Cardiac fibroblast (primary cell): Measurements from ENCODE around the gene PPT2.
A peak's percentile ranks its signal among the peaks of the same experiment; 100 is the strongest.
"Not testable (repeated sequence)": the region's sequence is repeated elsewhere in the genome, so short reads cannot be mapped to it uniquely, and the experiment has no call there.

Source experiments
- DNase-seq, 2 donors: peaks; one replicate each; pipeline versions ENCODE4 v3.0.0 to v3.0.0-alpha.2; 2010; ENCODE audit warnings: low read depth in 2 of 2
- H3K4me3 ChIP-seq, 2 donors: replicated peaks in 1 of 2; 1 replicate in 1 of 2; 2 replicates in 1 of 2; pipeline ENCODE4 v1.5.1; 2011; ENCODE audit warnings: low read depth in 2 of 2, low read length in 2 of 2, mild to moderate bottlenecking in 2 of 2, moderate library complexity in 1 of 2
- TF ChIP-seq, protein P1 (sequence below): IDR thresholded peaks from one replicate; pipeline ENCODE4 v1.5.1; 2011; ENCODE audit warnings: low read depth, mild to moderate bottlenecking, low read length, inconsistent platforms

The PPT2 gene

DNA sequence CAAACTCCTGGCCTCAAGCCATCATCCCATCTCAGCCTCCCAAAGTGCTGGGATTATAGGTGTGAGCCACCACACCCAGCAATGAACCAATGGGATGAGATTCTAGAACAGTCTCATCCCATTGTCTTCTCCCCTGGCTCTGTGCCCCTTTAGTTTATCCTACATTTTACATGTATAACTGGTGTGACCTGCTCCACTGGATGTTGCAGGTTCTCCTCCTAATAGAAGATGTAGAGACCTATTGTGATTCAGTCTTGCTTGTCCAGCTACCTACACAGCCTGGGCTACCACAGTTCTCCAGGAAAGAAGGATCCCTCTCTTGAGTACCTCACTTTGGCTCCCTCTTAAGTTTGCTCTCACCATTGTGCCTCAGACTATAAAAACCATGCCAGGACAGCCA is 21.8 kb upstream of the PPT2 start:
- no peak for DNase-seq
- TF ChIP-seq, protein P1, sequence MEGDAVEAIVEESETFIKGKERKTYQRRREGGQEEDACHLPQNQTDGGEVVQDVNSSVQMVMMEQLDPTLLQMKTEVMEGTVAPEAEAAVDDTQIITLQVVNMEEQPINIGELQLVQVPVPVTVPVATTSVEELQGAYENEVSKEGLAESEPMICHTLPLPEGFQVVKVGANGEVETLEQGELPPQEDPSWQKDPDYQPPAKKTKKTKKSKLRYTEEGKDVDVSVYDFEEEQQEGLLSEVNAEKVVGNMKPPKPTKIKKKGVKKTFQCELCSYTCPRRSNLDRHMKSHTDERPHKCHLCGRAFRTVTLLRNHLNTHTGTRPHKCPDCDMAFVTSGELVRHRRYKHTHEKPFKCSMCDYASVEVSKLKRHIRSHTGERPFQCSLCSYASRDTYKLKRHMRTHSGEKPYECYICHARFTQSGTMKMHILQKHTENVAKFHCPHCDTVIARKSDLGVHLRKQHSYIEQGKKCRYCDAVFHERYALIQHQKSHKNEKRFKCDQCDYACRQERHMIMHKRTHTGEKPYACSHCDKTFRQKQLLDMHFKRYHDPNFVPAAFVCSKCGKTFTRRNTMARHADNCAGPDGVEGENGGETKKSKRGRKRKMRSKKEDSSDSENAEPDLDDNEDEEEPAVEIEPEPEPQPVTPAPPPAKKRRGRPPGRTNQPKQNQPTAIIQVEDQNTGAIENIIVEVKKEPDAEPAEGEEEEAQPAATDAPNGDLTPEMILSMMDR: no peak

DNA sequence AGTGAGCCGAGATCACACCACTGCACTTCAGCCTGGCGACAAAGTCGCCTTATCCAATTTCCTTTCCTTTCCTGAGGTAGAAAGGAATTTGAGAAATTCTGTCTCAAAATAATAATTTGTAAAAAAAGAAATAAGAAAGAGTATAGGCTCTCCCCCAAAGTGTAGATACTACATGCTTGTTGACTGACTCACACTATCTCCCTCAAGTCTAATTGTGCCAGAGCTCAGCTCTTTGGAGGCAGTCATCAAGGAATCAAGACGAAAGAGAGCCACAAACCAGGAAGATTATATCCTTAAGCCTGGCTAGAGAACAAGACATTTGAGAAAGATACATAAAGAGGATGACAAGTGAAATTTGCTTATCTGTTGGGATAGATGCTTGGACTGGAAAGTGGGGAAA is 20.2 kb upstream of the PPT2 start:
- peak; percentile 37 to 43 for DNase-seq
- H3K4me3 ChIP-seq: no peak overlapping the region
- TF ChIP-seq, protein P1: no peak

More for the DNA sequence above, 21.8 kb upstream of the PPT2 start:
- H3K4me3 ChIP-seq: no peak overlapping the region

DNA sequence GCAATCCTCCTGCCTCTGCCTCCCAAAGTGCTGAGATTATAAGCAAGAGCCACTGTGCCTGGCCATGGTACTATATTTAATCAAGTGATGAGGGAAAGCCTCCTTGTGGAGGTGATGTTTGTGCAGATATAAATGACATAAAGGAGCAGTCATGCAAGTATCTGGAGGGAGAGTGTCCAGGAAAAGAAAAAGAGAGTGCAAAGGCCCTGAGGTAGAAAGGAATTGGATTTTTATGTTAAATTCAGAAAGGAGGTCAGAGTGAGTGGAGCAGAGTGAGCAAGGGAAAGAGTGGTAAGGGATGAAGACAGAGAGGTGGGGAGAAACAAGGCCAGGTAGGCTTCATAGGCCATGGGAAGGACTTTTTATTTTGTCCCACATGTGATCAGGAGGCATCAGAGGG is 16.5 kb upstream of the PPT2 start:
- TF ChIP-seq, protein P1: no peak
- no peak for DNase-seq
- no peak overlapping the region for H3K4me3 ChIP-seq

DNA sequence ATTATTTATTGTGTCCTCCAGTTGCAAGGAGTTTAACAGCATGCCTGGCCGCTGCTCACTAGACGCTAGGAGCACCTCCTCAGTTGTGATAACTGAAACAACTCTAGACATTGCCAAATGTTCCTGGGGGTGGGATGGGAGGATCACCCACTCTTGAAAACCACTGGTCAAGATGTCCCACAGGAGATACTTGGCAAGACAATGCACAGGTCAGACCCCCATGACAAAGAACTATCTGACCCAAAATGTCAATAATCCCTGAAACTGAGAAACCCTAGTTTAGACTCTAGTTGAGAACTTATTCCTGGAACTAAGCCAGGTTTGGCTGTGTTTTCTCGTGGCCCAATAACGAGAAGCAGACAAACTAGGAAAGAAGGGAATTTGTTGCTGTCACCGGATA is 14.4 kb upstream of the PPT2 start:
- TF ChIP-seq, protein P1: no peak
- no peak for DNase-seq
- no peak overlapping the region for H3K4me3 ChIP-seq

DNA sequence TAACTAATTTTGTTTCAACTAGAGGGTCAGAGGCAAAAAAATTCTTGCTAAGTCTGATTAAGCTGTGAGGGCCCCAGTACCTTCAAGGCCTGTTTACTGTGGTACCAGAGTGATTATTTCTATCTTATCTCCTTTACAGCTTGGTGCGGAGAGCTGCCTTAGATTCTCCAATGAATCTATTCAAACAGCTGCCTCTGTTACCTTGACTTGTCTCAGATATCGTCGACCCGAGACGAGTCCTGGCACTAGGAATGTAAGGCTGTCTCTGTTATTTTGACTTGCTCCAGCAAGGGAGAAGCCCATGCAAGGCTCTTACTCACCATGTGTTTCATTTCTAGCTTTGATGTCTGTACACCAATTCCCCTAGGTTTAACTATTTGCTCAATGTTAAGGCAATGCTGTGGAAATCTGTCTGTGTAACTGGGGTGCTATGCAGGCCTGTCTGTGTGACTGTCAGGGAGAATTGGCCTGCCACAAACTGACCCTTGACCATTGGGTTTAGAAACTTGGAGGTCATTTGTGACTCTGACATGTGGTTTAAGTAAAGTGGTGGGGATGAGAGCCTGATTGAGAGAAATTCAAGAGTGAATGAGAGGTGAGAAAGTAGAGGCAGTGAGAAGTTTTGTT is 13.4 kb upstream of the PPT2 start:
- TF ChIP-seq, protein P1: no peak
- no peak overlapping the region for H3K4me3 ChIP-seq
- DNase-seq: peak in 1 of 2 donors; percentile 43

DNA sequence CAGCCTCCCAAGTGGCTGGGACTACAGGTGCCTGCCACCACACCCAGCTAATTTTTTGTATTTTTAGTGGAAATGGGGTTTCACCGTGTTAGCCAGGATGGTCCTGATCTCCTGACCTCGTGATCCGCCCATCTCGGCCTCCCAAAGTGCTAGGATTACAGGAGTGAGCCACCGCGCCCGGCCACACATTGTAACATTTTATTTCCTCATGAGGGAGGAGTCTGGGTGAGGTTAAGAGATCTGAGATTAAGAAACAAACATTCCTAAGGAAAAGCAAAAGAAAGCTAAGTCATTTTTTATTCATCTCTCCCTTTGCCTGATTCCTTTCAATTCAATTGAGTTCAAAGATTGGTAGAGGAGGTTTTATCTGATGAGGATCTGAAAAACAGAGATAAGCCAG is 9.7 kb upstream of the PPT2 start:
- not testable (repeated sequence) for H3K4me3 ChIP-seq, DNase-seq

DNA sequence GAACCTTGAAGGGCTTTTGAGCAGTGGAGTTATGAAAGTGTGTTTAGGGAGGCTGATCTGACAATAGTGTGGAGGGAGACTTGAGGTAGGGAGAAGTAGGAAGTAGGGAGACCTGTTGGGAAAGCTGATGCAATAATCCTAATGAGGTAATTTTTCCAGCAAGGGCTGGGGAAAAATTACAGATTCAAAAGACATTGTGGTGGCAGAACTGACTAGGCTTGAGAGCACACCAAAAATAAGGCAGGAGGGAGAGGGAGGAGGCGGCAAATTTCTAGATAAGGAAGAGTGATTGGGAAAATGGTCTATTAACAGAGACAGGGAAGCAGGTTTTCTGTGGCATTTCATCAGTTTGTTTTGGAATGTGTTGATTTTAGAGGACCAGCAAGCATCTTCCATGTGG is 7.7 kb upstream of the PPT2 start:
- TF ChIP-seq, protein P1: no peak
- DNase-seq: no peak
- H3K4me3 ChIP-seq: no peak overlapping the region
